Activated T-cell treated with anti-CD3 and anti-CD28 coated beads for 4 hours (primary cell): ENCODE results near the gene METTL25.
A peak's percentile ranks its signal among the peaks of the same experiment; 100 is the strongest.
"Not testable (repeated sequence)": the region's sequence is repeated elsewhere in the genome, so short reads cannot be mapped to it uniquely, and the experiment has no call there.

Experiments
- DNase-seq: peaks from one replicate; pipeline ENCODE4 v3.0.0-alpha.2; 2020

Gene METTL25, protein sequence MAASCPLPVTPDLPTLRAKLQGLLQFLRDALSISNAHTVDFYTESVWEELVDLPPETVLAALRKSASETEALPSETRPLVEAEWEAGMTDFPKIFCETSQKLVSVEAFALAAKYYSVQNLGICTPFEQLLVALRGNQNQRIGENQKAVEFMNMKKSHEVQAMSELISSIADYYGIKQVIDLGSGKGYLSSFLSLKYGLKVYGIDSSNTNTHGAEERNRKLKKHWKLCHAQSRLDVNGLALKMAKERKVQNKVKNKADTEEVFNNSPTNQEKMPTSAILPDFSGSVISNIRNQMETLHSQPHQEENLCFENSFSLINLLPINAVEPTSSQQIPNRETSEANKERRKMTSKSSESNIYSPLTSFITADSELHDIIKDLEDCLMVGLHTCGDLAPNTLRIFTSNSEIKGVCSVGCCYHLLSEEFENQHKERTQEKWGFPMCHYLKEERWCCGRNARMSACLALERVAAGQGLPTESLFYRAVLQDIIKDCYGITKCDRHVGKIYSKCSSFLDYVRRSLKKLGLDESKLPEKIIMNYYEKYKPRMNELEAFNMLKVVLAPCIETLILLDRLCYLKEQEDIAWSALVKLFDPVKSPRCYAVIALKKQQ

GRCh38 chr12:82358200-82359114 is at the start of gene METTL25, which contains the start of gene CCDC59:
METTL25 (plus strand) TSS chr12:82358529; CDS start chr12:82358566, 37 bp downstream.
CCDC59 (minus strand) TSS chr12:82358387; CDS start chr12:82358376, 11 bp downstream.
- peak; percentile 99 for DNase-seq

DNA sequence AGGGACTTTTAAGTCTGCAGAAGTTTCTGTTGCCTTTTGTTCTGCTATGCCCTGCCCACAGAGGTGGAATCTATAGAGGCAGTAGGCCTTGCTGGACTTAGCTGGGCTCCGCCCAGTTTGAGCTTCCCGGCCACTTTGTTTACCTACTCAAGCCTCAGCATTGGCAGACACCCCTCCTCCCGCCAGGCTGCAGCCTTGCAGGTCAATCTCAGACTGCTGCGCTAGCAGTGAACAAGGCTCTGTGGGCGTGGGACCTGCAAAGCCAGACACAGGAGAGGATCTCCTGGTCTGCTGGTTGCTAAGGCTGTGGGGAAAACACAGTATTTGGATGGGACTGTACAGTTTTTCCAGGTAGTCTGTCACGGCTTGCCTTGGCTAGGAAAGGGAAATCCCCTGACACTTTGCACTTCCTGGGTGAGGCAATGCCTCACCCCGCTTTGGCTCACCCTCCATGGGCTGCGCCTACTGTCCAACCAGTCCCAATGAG is 43.9 kb upstream of the METTL25 start:
- no peak for DNase-seq

- DNase-seq, result no peak
Observed at GRCh38 chr12:82319276-82319675, 39.1 kb upstream of the METTL25 start.

DNA sequence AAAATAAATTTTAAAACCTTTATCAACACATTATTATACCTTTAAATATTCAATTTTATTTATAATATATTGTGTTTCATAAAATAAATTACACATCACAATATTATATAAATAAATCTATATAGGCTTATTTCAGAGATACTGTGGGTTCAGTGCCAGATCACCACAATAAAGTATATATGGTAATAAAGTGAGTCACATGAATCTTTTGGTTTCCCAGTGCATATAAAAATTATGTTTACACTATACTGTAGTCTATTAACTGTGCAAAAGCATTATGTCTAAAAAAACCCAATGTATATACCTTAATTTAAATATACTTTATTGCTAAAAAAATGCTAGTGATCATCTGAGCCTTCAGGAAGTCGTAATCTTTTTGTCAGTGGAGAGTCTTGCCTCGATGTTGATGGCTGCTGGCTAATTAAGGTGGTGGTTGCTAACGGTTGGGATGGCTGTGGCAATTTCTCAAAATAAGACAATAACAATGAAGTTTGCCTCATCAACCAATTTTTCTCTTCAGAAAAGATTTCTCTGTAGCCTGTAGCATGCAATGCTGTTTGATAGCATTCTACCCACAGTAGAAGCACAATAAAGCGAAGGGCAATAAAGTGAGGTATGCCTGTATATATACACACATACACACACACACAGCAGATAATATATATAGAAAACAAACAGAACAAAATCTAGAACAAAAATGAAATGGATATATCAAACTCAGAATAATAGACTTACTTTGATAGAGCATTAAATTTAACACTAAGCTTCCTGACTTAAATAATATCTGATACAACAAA is 32.6 kb upstream of the METTL25 start:
- no peak for DNase-seq

GRCh38 chr12:82326905-82327503 is 31.3 kb upstream of the METTL25 start:
- DNase-seq, result no peak

DNA sequence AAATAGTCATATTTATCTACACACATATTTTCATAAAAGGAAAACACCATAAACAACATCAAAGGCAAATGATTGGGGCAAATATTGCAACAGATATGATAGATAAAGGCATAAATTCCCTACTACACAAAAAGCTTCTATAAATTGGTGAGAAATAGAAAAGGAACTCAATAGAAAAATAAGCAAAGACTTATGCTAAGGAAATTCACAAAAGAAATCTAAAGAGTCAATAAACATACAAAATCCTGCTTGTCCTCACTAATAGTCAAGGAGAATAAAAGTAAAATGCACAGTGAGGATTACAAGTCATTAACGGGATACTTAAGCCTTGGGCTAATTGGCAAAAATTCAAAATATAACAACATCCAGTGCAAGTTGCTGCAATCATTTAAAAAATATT is 30.5 kb upstream of the METTL25 start:
- no peak for DNase-seq

DNA sequence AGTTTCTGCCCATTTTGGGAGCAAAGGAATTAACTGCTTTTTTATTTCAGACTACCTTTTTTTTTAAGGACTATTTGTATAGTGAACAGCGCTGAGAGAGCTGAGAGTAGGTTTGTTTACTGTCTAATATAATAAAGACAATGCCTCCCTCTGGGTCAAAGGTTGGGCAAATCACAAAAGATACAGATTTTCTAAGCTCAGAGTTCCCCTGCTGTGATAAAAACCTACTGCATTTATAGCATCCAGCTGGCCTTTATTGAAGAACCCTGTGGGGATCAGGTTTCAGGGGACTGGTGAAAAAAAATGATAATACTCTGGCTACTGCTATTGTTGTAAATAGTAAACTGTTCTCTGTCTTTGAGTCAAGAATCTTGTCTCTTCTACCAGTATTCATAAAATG is 28.8 kb upstream of the METTL25 start:
- DNase-seq, result no peak

DNA sequence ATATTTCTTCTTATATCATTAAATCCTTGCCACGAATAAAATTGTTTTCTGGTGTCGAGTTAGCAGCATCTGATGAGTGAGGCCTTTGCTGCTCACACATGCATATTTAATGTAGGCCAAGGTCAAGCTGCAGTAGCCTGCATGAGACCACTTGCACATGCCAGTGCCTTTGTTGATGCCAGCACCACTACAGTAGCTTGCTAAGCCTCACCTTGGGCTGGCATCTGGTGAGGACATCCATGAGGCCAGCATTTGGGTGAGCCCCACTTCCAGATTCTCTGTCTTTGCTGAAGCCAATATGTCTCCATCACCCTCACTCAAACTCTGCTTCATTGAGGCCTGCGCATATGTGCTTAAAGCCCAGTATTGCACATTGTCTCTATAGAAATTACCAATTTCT is 8.2 kb upstream of the METTL25 start:
- no peak for DNase-seq

GRCh38 chr12:82351390-82351789 is 6.9 kb upstream of the METTL25 start:
- no peak for DNase-seq

DNA sequence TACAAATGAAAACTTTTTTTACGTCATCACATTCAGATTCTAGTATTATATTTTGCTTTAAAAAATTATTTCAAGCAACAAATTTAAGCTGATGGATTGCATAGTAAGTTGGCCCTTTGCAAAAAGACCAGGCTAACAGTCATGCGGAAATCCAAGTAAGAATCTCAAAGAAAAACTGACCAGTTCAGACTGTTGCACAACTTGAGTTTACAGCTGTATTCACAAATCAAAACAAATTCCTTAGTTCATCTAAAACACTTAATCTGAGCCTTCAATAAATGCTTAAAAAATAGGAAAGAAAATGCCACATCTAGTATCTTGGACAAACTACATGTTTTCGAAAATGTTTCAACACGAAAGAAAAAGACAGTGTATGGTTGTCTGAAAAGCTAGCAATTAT is 989 bp upstream of the METTL25 start:
- no peak for DNase-seq

DNA sequence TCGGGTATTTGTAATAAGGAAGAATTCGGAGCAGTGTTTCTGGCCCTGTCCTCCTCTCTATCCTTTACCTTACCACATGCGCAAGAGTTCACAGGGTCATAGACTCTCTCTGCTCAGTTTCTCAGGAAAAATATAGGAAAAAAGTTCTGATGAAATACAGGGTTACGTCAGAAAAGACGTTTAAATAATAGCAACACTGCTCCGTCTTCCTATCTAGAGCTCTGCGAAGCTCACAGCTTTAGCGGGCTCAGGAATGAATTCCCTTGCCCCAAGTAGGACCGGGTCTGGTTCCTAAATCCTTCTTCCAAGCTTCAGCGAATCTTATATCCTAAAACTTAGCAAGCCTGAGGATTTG is 507 bp upstream of the METTL25 start:
- DNase-seq, result no peak

GRCh38 chr12:82359115-82359478 is 768 bp downstream of the METTL25 start:
- DNase-seq, result no peak

- not testable (repeated sequence) for DNase-seq
Observed at GRCh38 chr12:82360834-82361233, 2.5 kb downstream of the METTL25 start.

DNA sequence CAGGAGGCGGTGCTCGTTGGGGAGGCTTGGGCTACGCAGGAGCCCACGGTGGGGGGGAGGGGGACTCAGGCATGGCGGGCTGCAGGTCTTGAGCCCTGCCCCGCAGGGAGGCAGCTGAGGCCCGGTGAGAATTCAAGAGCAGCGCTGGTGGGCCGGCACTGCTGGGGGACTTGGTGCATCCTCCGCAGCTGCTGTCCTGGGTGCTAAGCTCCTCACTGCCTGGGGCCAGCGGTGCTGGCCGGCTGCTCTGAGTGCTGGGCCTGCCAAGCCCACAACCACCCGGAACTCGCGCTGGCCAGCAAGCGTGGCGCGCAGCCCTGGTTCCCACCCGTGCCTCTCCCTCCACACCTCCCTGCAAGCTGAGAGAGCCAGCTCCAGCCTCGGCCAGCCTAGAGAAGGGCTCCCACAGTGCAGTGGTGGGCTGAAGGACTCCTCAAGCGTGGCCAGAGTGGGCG is 3.2 kb downstream of the METTL25 start:
- no peak for DNase-seq

DNA sequence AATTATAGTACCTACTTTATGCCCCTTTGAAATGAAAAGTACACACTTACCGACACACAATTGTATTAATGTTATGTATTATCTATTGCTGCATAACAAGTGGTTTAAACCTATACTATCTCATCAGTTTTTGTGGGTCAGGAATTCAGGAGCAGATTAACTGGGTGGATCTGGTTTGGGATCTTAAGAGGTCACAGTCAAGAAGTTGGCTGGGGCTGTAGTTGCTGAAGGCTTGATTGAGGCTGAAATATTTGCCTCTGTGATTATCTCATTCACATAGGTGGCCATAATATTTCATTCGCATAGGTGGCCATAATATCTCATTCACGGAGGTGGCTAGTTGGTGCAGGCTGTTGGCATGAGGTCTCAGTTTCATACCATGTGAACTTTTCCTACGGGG is 5.7 kb downstream of the METTL25 start:
- DNase-seq, result no peak

DNA sequence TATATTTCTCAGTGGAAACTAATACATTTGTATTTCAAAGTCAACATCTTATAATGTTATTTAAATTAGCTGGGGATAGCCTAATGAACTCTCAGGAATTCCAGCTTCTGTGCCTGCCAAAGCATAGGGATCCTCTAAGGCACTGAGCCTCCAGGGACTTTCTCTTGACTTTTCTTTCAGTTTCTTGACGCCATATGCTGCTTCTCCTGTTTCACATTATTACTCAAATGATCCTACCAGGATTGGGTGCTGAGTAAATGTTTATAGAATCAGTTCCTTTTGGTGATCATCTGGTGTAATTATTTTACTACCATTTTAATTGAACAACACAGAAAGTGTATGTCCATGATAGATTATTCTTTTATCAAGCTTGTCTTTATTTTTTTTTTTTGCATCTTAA is 7.9 kb downstream of the METTL25 start:
- DNase-seq, result no peak

GRCh38 chr12:82375201-82375600 is 16.9 kb downstream of the METTL25 start:
- no peak for DNase-seq

- DNase-seq, result no peak
Observed at GRCh38 chr12:82378997-82379396, 20.7 kb downstream of the METTL25 start.

DNA sequence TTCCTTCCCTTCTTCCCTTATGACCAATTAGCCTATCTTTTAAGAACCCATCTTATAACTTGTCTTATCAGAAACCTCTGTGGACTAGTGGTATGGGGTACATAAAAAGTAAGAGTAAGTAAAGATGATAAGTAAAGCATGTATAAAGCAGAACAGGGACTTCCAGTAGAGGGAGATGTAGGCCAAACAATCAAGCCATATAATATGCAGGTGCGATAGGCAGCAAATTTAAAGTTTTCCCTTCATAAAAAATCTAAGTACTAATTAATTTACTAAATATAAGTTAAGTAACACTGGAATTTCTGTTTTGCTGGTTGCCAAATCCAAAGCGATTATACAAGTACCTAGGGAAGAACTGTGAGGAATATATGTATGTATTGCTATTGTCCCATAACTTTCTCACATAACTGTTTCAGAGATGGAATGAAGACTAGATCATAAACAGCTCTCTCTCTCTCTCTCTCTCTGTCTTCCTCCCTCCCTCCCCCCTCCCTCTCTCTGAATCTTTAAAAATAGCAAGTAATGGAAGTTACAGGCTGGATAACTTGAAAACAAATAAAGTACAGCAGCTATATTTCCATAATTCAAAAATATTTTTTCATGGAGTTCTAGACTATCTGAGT is 25.7 kb downstream of the METTL25 start:
- no peak for DNase-seq

DNA sequence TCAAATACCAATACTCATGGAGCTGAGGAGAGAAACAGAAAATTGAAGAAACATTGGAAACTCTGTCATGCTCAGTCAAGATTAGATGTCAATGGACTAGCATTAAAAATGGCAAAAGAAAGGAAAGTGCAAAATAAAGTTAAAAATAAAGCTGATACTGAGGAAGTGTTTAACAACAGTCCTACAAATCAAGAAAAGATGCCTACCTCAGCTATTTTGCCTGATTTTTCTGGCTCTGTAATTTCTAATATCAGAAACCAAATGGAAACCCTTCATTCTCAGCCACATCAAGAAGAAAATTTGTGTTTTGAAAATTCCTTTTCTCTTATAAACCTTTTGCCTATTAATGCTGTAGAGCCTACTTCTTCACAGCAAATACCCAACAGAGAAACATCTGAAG is 40.5 kb downstream of the METTL25 start:
- DNase-seq, result no peak

- no peak for DNase-seq
Observed at GRCh38 chr12:82400819-82401218, 42.5 kb downstream of the METTL25 start.

- no peak for DNase-seq
Observed at GRCh38 chr12:82406651-82407050, 48.3 kb downstream of the METTL25 start.
